H9 (cell line): Measurements from ENCODE around the gene KCNN3. TPM values are rescaled to one million over a fixed set of nuclear protein-coding genes. Genes with fewer than 3 reads are reported as not detected.

Experiments
- DNase-seq: peaks from one replicate; pipeline ENCODE4 v3.0.0-alpha.2; 2017
- H2AFZ ChIP-seq: one replicate; pipeline ENCODE4 v1.6.1; 2013; ENCODE audit warnings: mild to moderate bottlenecking, low read length, control low read depth, moderate library complexity
- H2AK5ac ChIP-seq: 2 replicates; pipeline ENCODE4 v1.6.1; 2013; ENCODE audit warnings: low read length, control low read depth, mixed read lengths; ENCODE audit not compliant: insufficient read length
- H2BK120ac ChIP-seq: one replicate; pipeline ENCODE4 v1.6.1; 2013; ENCODE audit warnings: low read depth, mild to moderate bottlenecking, low read length, control low read depth, inconsistent platforms; ENCODE audit not compliant: poor library complexity, severe bottlenecking
- H2BK12ac ChIP-seq: 2 replicates; pipeline ENCODE4 v1.6.1; 2013; ENCODE audit warnings: low read length, control low read depth, mixed read lengths, low read depth; ENCODE audit not compliant: insufficient read length
- H2BK15ac ChIP-seq: 2 replicates; pipeline ENCODE4 v1.6.1; 2013; ENCODE audit warnings: low read depth, low read length, control low read depth
- H2BK20ac ChIP-seq: one replicate; pipeline ENCODE4 v1.6.1; 2013; ENCODE audit warnings: low read depth, mild to moderate bottlenecking, low read length, control low read depth, inconsistent platforms; ENCODE audit not compliant: poor library complexity, severe bottlenecking
- H2BK5ac ChIP-seq: 2 replicates; pipeline ENCODE4 v1.6.1; 2013; ENCODE audit warnings: low read length, control low read depth, mixed read lengths; ENCODE audit not compliant: insufficient read length
- H3K14ac ChIP-seq: 2 replicates; pipeline ENCODE4 v1.6.1; 2013; ENCODE audit warnings: low read length, control low read depth; ENCODE audit not compliant: insufficient read depth
- H3K18ac ChIP-seq: 2 replicates; pipeline ENCODE4 v1.6.1; 2013; ENCODE audit warnings: low read depth, mild to moderate bottlenecking, mixed read lengths, low read length, control low read depth; ENCODE audit not compliant: insufficient read length
- H3K23ac ChIP-seq: 2 replicates; pipeline ENCODE4 v1.6.1; 2013; ENCODE audit warnings: low read length, control low read depth, mixed read lengths, low read depth; ENCODE audit not compliant: insufficient read length
- H3K23me2 ChIP-seq: 2 replicates; pipeline ENCODE4 v1.6.1; 2013; ENCODE audit warnings: low read depth, mild to moderate bottlenecking, mixed read lengths, low read length, control low read depth; ENCODE audit not compliant: insufficient read length, poor library complexity, severe bottlenecking
- H3K27ac ChIP-seq: 2 replicates; pipeline ENCODE4 v1.5.1; 2013; ENCODE audit warnings: low read length, control low read depth, mixed read lengths, low read depth; ENCODE audit not compliant: insufficient read length
- H3K27me3 ChIP-seq: 2 replicates; pipeline ENCODE4 v1.6.1; 2013; ENCODE audit warnings: low read length, control low read depth, inconsistent platforms; ENCODE audit not compliant: insufficient read depth
- H3K4ac ChIP-seq: 2 replicates; pipeline ENCODE4 v1.6.1; 2013; ENCODE audit warnings: low read depth, mild to moderate bottlenecking, control low read depth, inconsistent platforms, low read length, moderate library complexity
- H3K4me1 ChIP-seq: 2 replicates; pipeline ENCODE4 v1.6.1; 2013; ENCODE audit warnings: low read length, control low read depth, inconsistent platforms; ENCODE audit not compliant: insufficient read depth
- H3K4me2 ChIP-seq: 2 replicates; pipeline ENCODE4 v1.6.1; 2013; ENCODE audit warnings: low read length, control low read depth, mixed read lengths; ENCODE audit not compliant: insufficient read length, insufficient read depth
- H3K56ac ChIP-seq: 2 replicates; pipeline ENCODE4 v1.6.1; 2013; ENCODE audit warnings: low read depth, mild to moderate bottlenecking, mixed read lengths, low read length, control low read depth; ENCODE audit not compliant: insufficient read length
- H3K79me1 ChIP-seq: 2 replicates; pipeline ENCODE4 v1.6.1; 2013; ENCODE audit warnings: low read depth, mild to moderate bottlenecking, moderate library complexity, low read length, control low read depth, inconsistent platforms; ENCODE audit not compliant: insufficient read depth, poor library complexity, severe bottlenecking
- H3K79me2 ChIP-seq: 2 replicates; pipeline ENCODE4 v1.6.1; 2013; ENCODE audit warnings: low read length, control low read depth, inconsistent platforms; ENCODE audit not compliant: insufficient read depth
- H3K9ac ChIP-seq: 2 replicates; pipeline ENCODE4 v1.6.1; 2013; ENCODE audit warnings: low read length, control low read depth, mixed read lengths; ENCODE audit not compliant: insufficient read length; ENCODE audit errors: extremely low read depth
- H3K9me3 ChIP-seq: one replicate; pipeline ENCODE4 v1.6.1; 2013; ENCODE audit warnings: low read depth, low read length, inconsistent platforms; ENCODE audit not compliant: control insufficient read depth
- H3T11ph ChIP-seq: one replicate; pipeline ENCODE4 v1.6.1; 2013; ENCODE audit warnings: mild to moderate bottlenecking, low read length, control low read depth, inconsistent platforms
- H4K20me1 ChIP-seq: one replicate; pipeline ENCODE4 v1.6.1; 2013; ENCODE audit not compliant: control insufficient read depth, insufficient read length, insufficient read depth
- H4K5ac ChIP-seq: 2 replicates; pipeline ENCODE4 v1.6.1; 2013; ENCODE audit warnings: low read depth, mild to moderate bottlenecking, mixed read lengths, low read length, control low read depth; ENCODE audit not compliant: insufficient read length
- H4K8ac ChIP-seq: replicated peaks from 2 replicates; pipeline ENCODE4 v1.6.1; 2013; ENCODE audit warnings: low read length, control low read depth, mixed read lengths, low read depth; ENCODE audit not compliant: insufficient read length
- H4K91ac ChIP-seq: 2 replicates; pipeline ENCODE4 v1.6.1; 2013; ENCODE audit warnings: low read depth, mild to moderate bottlenecking, moderate library complexity, mixed read lengths, low read length, control low read depth; ENCODE audit not compliant: insufficient read length
- H3K27ac Mint-ChIP-seq, 3 experiments: 2 replicates in 2 of 3; 3 replicates in 1 of 3; pipeline ENCODE4 v1.8.0; 2020 to 2021; ENCODE audit warnings: mixed read lengths in 3 of 3, mild to moderate bottlenecking in 1 of 3, moderate library complexity in 1 of 3
- H3K27me3 Mint-ChIP-seq: 2 replicates; pipeline ENCODE4 v1.8.0; 2021; ENCODE audit warnings: low read depth, mild to moderate bottlenecking, moderate library complexity, mixed read lengths
- H3K36me3 Mint-ChIP-seq, 3 experiments: 2 replicates in 2 of 3; 3 replicates in 1 of 3; pipeline ENCODE4 v1.8.0; 2020 to 2021; ENCODE audit warnings: low read depth in 3 of 3, mixed read lengths in 3 of 3; ENCODE audit not compliant: insufficient read depth in 1 of 3
- H3K4me1 Mint-ChIP-seq, 2 experiments: 2 replicates each; pipeline ENCODE4 v1.8.0; 2020; ENCODE audit warnings: mixed read lengths in 2 of 2
- H3K4me3 Mint-ChIP-seq, 2 experiments: 2 replicates in 1 of 2; 3 replicates in 1 of 2; pipeline ENCODE4 v1.8.0; 2020 to 2021; ENCODE audit warnings: mild to moderate bottlenecking in 2 of 2, mixed read lengths in 2 of 2, moderate library complexity in 1 of 2
- H3K9me3 Mint-ChIP-seq, 2 experiments: 2 replicates in 1 of 2; 3 replicates in 1 of 2; pipeline ENCODE4 v1.8.0; 2020; ENCODE audit warnings: mild to moderate bottlenecking in 2 of 2, mixed read lengths in 2 of 2, moderate library complexity in 1 of 2
- WGBS: extraction: QIAGEN DNeasy Blood & Tissue Kit; methylation state at CpG from one replicate; pipeline ENCODE4 v1.1.7; 2013; ENCODE audit warnings: missing lambda C conversion rate, low lambda C conversion rate, mixed read lengths; ENCODE audit not compliant: insufficient read length; ENCODE audit errors: extremely low coverage; 5-methylcytosine and 5-hydroxymethylcytosine counted together
- total RNA-seq: library from RNA; stranded (reverse); gene quantifications from 2 replicates; pipeline ENCODE4 v1.2.1, GENCODE V29; 2021
- TF ChIP-seq, protein P1 (sequence below): fragments of 200-600 bp; sonication (generic); conservative IDR thresholded peaks from 3 replicates; pipeline ENCODE4 v1.8.0; 2021; ENCODE audit warnings: antibody characterized with exemption, mild to moderate bottlenecking

The KCNN3 gene
- total RNA-seq, 1 experiment from 2014 or later: 0.83 TPM

DNA sequence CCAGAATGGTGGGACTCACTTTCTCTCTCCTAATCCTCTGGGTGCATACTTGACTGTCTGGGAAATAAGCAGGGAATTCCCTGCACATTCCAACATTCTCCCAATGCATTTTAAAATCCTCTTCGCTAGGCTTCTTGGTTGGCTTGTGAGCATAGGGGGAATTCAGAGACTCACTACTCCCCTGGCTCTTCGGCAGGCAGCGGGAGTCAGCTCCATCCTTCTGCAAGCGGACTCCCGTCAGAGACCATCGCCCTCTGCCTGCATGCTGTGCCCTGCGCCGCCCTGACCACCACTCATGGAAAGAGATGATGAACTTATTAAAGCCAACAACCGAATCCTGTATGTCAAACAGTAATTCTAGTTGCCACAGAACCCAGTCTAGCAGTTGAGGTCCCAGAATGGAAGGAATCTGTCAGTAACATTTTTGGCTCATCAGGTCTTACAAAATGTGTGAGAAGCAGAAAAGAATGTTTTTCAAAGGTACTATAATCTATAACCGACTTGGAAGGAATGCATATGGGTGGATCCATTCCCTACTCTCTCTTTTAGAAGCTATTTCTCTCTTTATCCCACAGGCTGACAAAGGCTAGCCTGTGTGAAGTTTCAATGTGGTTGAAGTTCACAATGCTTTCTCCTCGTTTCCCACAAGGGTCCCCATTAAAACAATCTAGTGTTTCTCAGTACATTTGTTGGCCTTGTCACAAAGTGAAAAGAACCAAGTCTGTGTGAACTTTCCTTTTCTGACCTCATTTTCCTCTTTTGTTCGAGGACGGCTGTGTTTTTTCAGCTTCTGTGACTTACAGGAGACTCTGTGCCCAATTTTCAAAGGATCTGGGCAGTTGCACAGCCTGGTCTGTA is 143.0 kb downstream of the KCNN3 start:
- Histone ChIP-seq H3K9ac (no peak overlapping the region), H3K4me1 (peaks cover 9% of the 10 kb centered on the region; the same call in 1 of the 2 replicates), H2BK12ac (no peak overlapping the region), H3K23ac (no peak overlapping the region), H2BK5ac (no peak overlapping the region), H4K8ac (no peak overlapping the region), H3K23me2 (no peaks in the 10 kb centered on the region), H4K91ac (no peak overlapping the region), H3K4me2 (no peak overlapping the region), H4K20me1 (no peaks in the 10 kb centered on the region), H3K9me3 (no peaks in the 10 kb centered on the region), H2BK20ac (no peak overlapping the region), H3K79me2 (no peaks in the 10 kb centered on the region), H3T11ph (no peak overlapping the region), H3K56ac (no peak overlapping the region), H3K14ac (no peak overlapping the region), H2AFZ (no peak overlapping the region), H2BK15ac (no peak overlapping the region), H3K27me3 (no peaks in the 10 kb centered on the region), H3K79me1 (no peaks in the 10 kb centered on the region), H3K4ac (no peak overlapping the region), H3K27ac (no peak overlapping the region), H3K18ac (no peak overlapping the region), H2BK120ac (no peak overlapping the region), H2AK5ac (no peak overlapping the region), H4K5ac (no peak overlapping the region)
- DNase-seq: peak; percentile 46
- H3K27ac Mint-ChIP-seq: no peak overlapping the region
- no peak overlapping the region; a peak in 1 of 5 replicates for H3K4me3 Mint-ChIP-seq
- no CpG with 5 or more reads among the region's 13 CpGs for WGBS
- TF ChIP-seq, protein P1, sequence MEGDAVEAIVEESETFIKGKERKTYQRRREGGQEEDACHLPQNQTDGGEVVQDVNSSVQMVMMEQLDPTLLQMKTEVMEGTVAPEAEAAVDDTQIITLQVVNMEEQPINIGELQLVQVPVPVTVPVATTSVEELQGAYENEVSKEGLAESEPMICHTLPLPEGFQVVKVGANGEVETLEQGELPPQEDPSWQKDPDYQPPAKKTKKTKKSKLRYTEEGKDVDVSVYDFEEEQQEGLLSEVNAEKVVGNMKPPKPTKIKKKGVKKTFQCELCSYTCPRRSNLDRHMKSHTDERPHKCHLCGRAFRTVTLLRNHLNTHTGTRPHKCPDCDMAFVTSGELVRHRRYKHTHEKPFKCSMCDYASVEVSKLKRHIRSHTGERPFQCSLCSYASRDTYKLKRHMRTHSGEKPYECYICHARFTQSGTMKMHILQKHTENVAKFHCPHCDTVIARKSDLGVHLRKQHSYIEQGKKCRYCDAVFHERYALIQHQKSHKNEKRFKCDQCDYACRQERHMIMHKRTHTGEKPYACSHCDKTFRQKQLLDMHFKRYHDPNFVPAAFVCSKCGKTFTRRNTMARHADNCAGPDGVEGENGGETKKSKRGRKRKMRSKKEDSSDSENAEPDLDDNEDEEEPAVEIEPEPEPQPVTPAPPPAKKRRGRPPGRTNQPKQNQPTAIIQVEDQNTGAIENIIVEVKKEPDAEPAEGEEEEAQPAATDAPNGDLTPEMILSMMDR: no peak; the same call in 2 of the 3 replicates
- H3K9me3 Mint-ChIP-seq: no peaks in the 10 kb centered on the region
- H3K4me1 Mint-ChIP-seq: peaks cover 41 to 44% of the 10 kb centered on the region in 2 experiments
- peaks cover 2% of the 10 kb centered on the region for H3K27me3 Mint-ChIP-seq
- H3K36me3 Mint-ChIP-seq: no peaks in the 10 kb centered on the region
